ENCODE data around the gene CAMSAP1. TPM values are rescaled to one million over a fixed set of nuclear protein-coding genes. Genes with fewer than 3 reads are reported as not detected.

Gene CAMSAP1
- polyA plus RNA-seq, 1 donor from 2014 or later = 58.5 TPM

- no peaks in the 10 kb centered on the region for H4K20me1 ChIP-seq (ENCODE audit: insufficient read depth)
- no peak overlapping the region for H3K4me3 ChIP-seq (ENCODE audit: low read length)
- H3K36me3 ChIP-seq (ENCODE audit: insufficient read depth, low read length) = no peaks in the 10 kb centered on the region
- H3K27ac ChIP-seq (ENCODE audit: low read length) = no peak overlapping the region
- H3K79me2 ChIP-seq (replicated peaks; ENCODE audit: insufficient read depth, low read length) = no peaks in the 10 kb centered on the region
- no peaks in the 10 kb centered on the region for H3K9me3 ChIP-seq (ENCODE audit: low read length)
- H3K9ac ChIP-seq (ENCODE audit: low read length) = no peak overlapping the region
- no peaks in the 10 kb centered on the region for H3F3A ChIP-seq (ENCODE audit: insufficient read depth, low read length, poor library complexity, severe bottlenecking)
- no peak for TF ChIP-seq CTCF (IDR thresholded peaks at IDR 0.05; ENCODE audit: poor library complexity, severe bottlenecking)
- no peak for TF ChIP-seq TAF1 (IDR thresholded peaks at IDR 0.05; ENCODE audit: low read depth)
- TF ChIP-seq EP300 (conservative IDR thresholded peaks at IDR 0.05; ENCODE audit: poor library complexity, severe bottlenecking) = no peak
- no peak for TF ChIP-seq POLR2AphosphoS5 (IDR thresholded peaks at IDR 0.05)
- no peak for TF ChIP-seq REST (IDR thresholded peaks at IDR 0.05; ENCODE audit: borderline replicate concordance)
- TF ChIP-seq MXI1 (conservative IDR thresholded peaks at IDR 0.05; ENCODE audit: poor library complexity, severe bottlenecking) = no peak
- TF ChIP-seq RAD21 (conservative IDR thresholded peaks at IDR 0.05) = no peak
- TF ChIP-seq EZH2 (IDR thresholded peaks at IDR 0.05; ENCODE audit: borderline replicate concordance, insufficient read depth, low read length, poor library complexity, severe bottlenecking) = no peak
- no peak for TF ChIP-seq SMC3 (conservative IDR thresholded peaks at IDR 0.05; ENCODE audit: poor library complexity)
- no peak overlapping the region for H2AFZ ChIP-seq (ENCODE audit: low read depth, low read length)
- H3K4me2 ChIP-seq (ENCODE audit: low read length) = no peak overlapping the region
- H3K27me3 ChIP-seq (ENCODE audit: insufficient read depth, low read depth, low read length) = no peaks in the 10 kb centered on the region
- H3K9me2 ChIP-seq (ENCODE audit: insufficient read depth, low read length) = no peaks in the 10 kb centered on the region
These were observed 118.6 kb downstream of the CAMSAP1 start for GRCh38 chr9:135788576-135789300.

- H3K9me3 ChIP-seq (ENCODE audit: low read length) = no peaks in the 10 kb centered on the region
- no peak overlapping the region for H3K4me2 ChIP-seq (ENCODE audit: low read length)
- H4K20me1 ChIP-seq (ENCODE audit: insufficient read depth) = no peaks in the 10 kb centered on the region
- H3F3A ChIP-seq (ENCODE audit: insufficient read depth, low read length, poor library complexity, severe bottlenecking) = no peaks in the 10 kb centered on the region
- H3K4me3 ChIP-seq (ENCODE audit: low read length) = no peak overlapping the region
- no peak overlapping the region for H2AFZ ChIP-seq (ENCODE audit: low read depth, low read length)
- H3K9me2 ChIP-seq (ENCODE audit: insufficient read depth, low read length) = no peaks in the 10 kb centered on the region
- no peak overlapping the region for H3K9ac ChIP-seq (ENCODE audit: low read length)
- no peaks in the 10 kb centered on the region for H3K79me2 ChIP-seq (replicated peaks; ENCODE audit: insufficient read depth, low read length)
- H3K27ac ChIP-seq (ENCODE audit: low read length) = no peak overlapping the region
- H3K27me3 ChIP-seq (ENCODE audit: insufficient read depth, low read depth, low read length) = no peaks in the 10 kb centered on the region
- TF ChIP-seq TAF1 (IDR thresholded peaks at IDR 0.05; ENCODE audit: low read depth) = no peak
- H3K36me3 ChIP-seq (ENCODE audit: insufficient read depth, low read length) = no peaks in the 10 kb centered on the region
These were observed 119.4 kb downstream of the CAMSAP1 start for GRCh38 chr9:135787776-135788575.

All from neural cell (in vitro differentiated cells).